Adrenal gland (tissue), 5 donors: ENCODE results near the gene APOA1.

Experiments
- CTCF ChIP-seq, 6 experiments: fragments of 450-650 bp in 4 of 6; fragments of 200-600 bp in 2 of 6; sonication (generic) in 1 of 6; IDR thresholded peaks; 1 replicate in 5 of 6; 2 replicates in 1 of 6; pipeline versions ENCODE4 v1.5.1 to v1.8.0; 2016 to 2021; ENCODE audit warnings: antibody characterized with exemption in 6 of 6, mild to moderate bottlenecking in 2 of 6, moderate library complexity in 1 of 6
- POLR2A ChIP-seq, 2 donors: fragments of 450-650 bp; IDR thresholded peaks; one replicate each; pipeline ENCODE4 v1.6.1; 2017; ENCODE audit warnings: antibody characterized with exemption in 2 of 2, mild to moderate bottlenecking in 2 of 2, moderate library complexity in 1 of 2
- donor health status: DM: no; HTN: no; CAD: no.

DNA sequence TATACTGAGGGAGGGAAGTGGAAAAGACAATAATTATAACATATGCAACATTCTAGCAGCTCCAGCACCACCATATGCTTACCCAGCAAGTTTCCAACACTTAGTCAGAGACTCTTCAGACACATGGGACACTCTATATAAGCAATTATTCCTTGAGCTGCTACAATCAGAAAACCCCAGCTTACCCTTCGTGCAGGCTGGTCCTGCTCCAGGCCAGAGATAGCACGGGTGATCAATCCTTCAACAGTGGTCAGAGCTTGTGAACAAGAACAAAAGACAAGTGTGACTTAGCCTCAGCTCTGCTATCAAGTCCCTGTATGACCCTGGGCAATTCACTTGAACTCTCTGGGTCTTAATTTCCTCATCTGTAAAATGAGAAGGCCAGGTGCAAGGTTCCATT is 51.1 kb downstream of the APOA1 start:
- TF ChIP-seq CTCF (IDR thresholded peaks at IDR 0.05) (no peak), POLR2A (IDR thresholded peaks at IDR 0.05) (no peak)
